IPS-20b (cell line): ENCODE measurements around the gene GNAT1.
"Not testable (repeated sequence)": the region's sequence is repeated elsewhere in the genome, so short reads cannot be mapped to it uniquely, and the experiment has no call there.

Experiments used
- H3K27ac ChIP-seq: one replicate; pipeline ENCODE4 v1.5.1; 2013; ENCODE audit warnings: low read length
- H3K27me3 ChIP-seq: 2 replicates; pipeline ENCODE4 v1.6.1; 2013; ENCODE audit warnings: mild to moderate bottlenecking, low read length, inconsistent platforms; ENCODE audit not compliant: insufficient read depth
- H3K36me3 ChIP-seq: 2 replicates; pipeline ENCODE4 v1.6.1; 2013; ENCODE audit warnings: low read depth, mild to moderate bottlenecking, inconsistent platforms, low read length, moderate library complexity; ENCODE audit not compliant: insufficient read depth
- H3K4me1 ChIP-seq: 2 replicates; pipeline ENCODE4 v1.6.1; 2013; ENCODE audit warnings: mild to moderate bottlenecking, control low read depth, inconsistent platforms, low read length, moderate library complexity; ENCODE audit not compliant: insufficient read depth
- H3K4me3 ChIP-seq: 2 replicates; pipeline ENCODE4 v1.5.1; 2013; ENCODE audit warnings: mild to moderate bottlenecking, low read length, inconsistent platforms
- H3K9ac ChIP-seq: 2 replicates; pipeline ENCODE4 v1.6.1; 2013; ENCODE audit warnings: low read depth, mild to moderate bottlenecking, inconsistent platforms, low read length, moderate library complexity
- H3K9me3 ChIP-seq: 2 replicates; pipeline ENCODE4 v1.6.1; 2013; ENCODE audit warnings: mild to moderate bottlenecking, low read depth, low read length, inconsistent platforms; ENCODE audit not compliant: insufficient read depth

The GNAT1 gene

GRCh38 chr3:50238549-50239026 lies 47.2 kb downstream of the GNAT1 start:
- Histone ChIP-seq H3K9ac (peak overlapping the region; percentile 83; the same call in 1 of the 2 replicates), H3K27ac (no peak overlapping the region), H3K27me3 (no peaks in the 10 kb centered on the region), H3K4me3 (peak overlapping the region; percentile 82), H3K9me3 (no peaks in the 10 kb centered on the region), H3K4me1 (peaks cover 49% of the 10 kb centered on the region), H3K36me3 (peaks cover 5% of the 10 kb centered on the region; the same call in 1 of the 2 replicates)

- no peaks in the 10 kb centered on the region for H3K27me3 ChIP-seq
- no peaks in the 10 kb centered on the region for H3K9me3 ChIP-seq
- H3K36me3 ChIP-seq, result peaks cover 11% of the 10 kb centered on the region
- H3K4me3 ChIP-seq, result no peak overlapping the region
- H3K4me1 ChIP-seq, result peaks cover 49% of the 10 kb centered on the region
- no peak overlapping the region for H3K27ac ChIP-seq
- H3K9ac ChIP-seq, result no peak overlapping the region
Observed at GRCh38 chr3:50239649-50240048, 48.2 kb downstream of the GNAT1 start.

DNA sequence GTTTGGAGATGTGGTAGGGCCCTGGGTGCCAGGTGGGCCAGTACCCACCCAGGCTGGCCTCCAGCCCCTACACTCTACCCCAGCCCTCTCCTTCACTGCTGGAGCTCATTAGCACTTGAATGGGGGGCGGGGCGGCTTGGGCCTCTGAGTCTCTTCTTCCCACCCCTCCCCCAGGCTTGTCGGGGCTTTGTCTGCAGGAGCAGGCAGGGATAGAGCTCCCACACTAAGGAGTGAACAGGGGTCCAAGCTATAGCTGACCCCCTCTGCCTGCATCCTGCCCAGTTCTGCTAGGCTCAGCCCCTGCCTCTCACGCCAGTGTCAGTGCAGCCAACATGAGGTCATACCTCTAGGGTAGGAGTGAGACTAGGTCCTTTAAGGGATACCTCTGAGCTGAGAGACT lies 49.8 kb downstream of the GNAT1 start:
- H3K36me3 ChIP-seq, result peaks cover 11% of the 10 kb centered on the region
- no peaks in the 10 kb centered on the region for H3K27me3 ChIP-seq
- H3K9ac ChIP-seq, result peak overlapping the region; percentile 81
- H3K27ac ChIP-seq, result peak overlapping the region; percentile 98
- peak overlapping the region; percentile 63 for H3K4me3 ChIP-seq
- peaks cover 57% of the 10 kb centered on the region for H3K4me1 ChIP-seq
- no peaks in the 10 kb centered on the region for H3K9me3 ChIP-seq

GRCh38 chr3:50241713-50242380 lies 50.4 kb downstream of the GNAT1 start:
- H3K36me3 ChIP-seq, result peaks cover 13% of the 10 kb centered on the region
- H3K9ac ChIP-seq, result peak overlapping the region; percentile 81; the same call in 1 of the 2 replicates
- H3K27me3 ChIP-seq, result no peaks in the 10 kb centered on the region
- H3K9me3 ChIP-seq, result no peaks in the 10 kb centered on the region
- H3K4me3 ChIP-seq, result peak overlapping the region; percentile 63; the same call in 1 of the 2 replicates
- peaks cover 63% of the 10 kb centered on the region for H3K4me1 ChIP-seq
- peak overlapping the region; percentile 98 for H3K27ac ChIP-seq

DNA sequence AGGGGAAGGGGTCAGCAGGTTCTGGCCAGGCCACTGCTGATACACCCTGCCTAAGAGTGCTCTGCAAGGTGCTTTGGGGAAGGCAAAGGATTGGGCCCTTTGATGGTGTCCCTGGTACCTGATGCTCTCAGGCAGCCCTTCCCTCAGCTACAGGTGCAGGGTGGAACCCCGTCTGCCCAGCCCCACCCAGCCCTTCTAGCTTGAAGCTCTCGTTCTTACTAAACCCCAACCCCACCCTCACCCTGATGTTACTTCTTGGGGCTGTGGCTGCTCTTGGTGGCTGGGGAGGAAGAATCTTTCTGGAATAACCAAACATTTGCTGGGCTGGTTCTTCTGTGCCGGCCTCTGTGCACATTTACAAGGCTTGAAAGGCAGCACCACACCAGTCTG lies 51.0 kb downstream of the GNAT1 start:
- no peak overlapping the region for H3K27ac ChIP-seq
- peak overlapping the region; percentile 81; the same call in 1 of the 2 replicates for H3K9ac ChIP-seq
- H3K9me3 ChIP-seq, result no peaks in the 10 kb centered on the region
- no peak overlapping the region for H3K4me3 ChIP-seq
- H3K27me3 ChIP-seq, result no peaks in the 10 kb centered on the region
- H3K36me3 ChIP-seq, result peaks cover 16% of the 10 kb centered on the region
- peaks cover 66% of the 10 kb centered on the region for H3K4me1 ChIP-seq

- no peaks in the 10 kb centered on the region for H3K9me3 ChIP-seq
- H3K27ac ChIP-seq, result peak overlapping the region; percentile 28
- no peaks in the 10 kb centered on the region for H3K27me3 ChIP-seq
- H3K9ac ChIP-seq, result peak overlapping the region; percentile 81; the same call in 1 of the 2 replicates
- H3K36me3 ChIP-seq, result peaks cover 16% of the 10 kb centered on the region
- H3K4me3 ChIP-seq, result no peak overlapping the region
- peaks cover 65% of the 10 kb centered on the region for H3K4me1 ChIP-seq
Observed at GRCh38 chr3:50242851-50243542, 51.6 kb downstream of the GNAT1 start.

GRCh38 chr3:50243543-50243895 lies 52.1 kb downstream of the GNAT1 start:
- Histone ChIP-seq H3K9ac (no peak overlapping the region), H3K9me3 (no peaks in the 10 kb centered on the region), H3K36me3 (peaks cover 16% of the 10 kb centered on the region), H3K27ac (peak overlapping the region; percentile 28), H3K4me1 (peaks cover 60% of the 10 kb centered on the region), H3K27me3 (no peaks in the 10 kb centered on the region), H3K4me3 (no peak overlapping the region)

GRCh38 chr3:50244813-50245212 lies 53.4 kb downstream of the GNAT1 start:
- H3K9me3 ChIP-seq, H3K9ac ChIP-seq, H3K27ac ChIP-seq, H3K27me3 ChIP-seq, H3K4me3 ChIP-seq: not testable (repeated sequence)
- peaks cover 16% of the 10 kb centered on the region for H3K36me3 ChIP-seq
- peaks cover 49% of the 10 kb centered on the region for H3K4me1 ChIP-seq

- Histone ChIP-seq H3K36me3 (peaks cover 11% of the 10 kb centered on the region), H3K9me3 (no peaks in the 10 kb centered on the region), H3K27me3 (no peaks in the 10 kb centered on the region), H3K4me1 (peaks cover 44% of the 10 kb centered on the region), H3K9ac (peak overlapping the region; percentile 78; the same call in 1 of the 2 replicates), H3K27ac (peak overlapping the region; percentile 71), H3K4me3 (peak overlapping the region; percentile 45; the same call in 1 of the 2 replicates)
Observed at GRCh38 chr3:50245251-50245745, 53.9 kb downstream of the GNAT1 start.

- H3K9me3 ChIP-seq, result no peaks in the 10 kb centered on the region
- peak overlapping the region; percentile 89 for H3K27ac ChIP-seq
- peaks cover 40% of the 10 kb centered on the region for H3K4me1 ChIP-seq
- H3K27me3 ChIP-seq, result no peaks in the 10 kb centered on the region
- H3K4me3 ChIP-seq, result peak overlapping the region; percentile 45; the same call in 1 of the 2 replicates
- H3K36me3 ChIP-seq, result peaks cover 10% of the 10 kb centered on the region
- peak overlapping the region; percentile 78; the same call in 1 of the 2 replicates for H3K9ac ChIP-seq
Observed at GRCh38 chr3:50245831-50246516, 54.6 kb downstream of the GNAT1 start.

GRCh38 chr3:50246517-50246954 lies 55.1 kb downstream of the GNAT1 start:
- Histone ChIP-seq H3K4me3 (peak overlapping the region; percentile 23; the same call in 1 of the 2 replicates), H3K27me3 (no peaks in the 10 kb centered on the region), H3K36me3 (peaks cover 10% of the 10 kb centered on the region)

More at GRCh38 chr3:50246517-50246954, 55.1 kb downstream of the GNAT1 start:
- Histone ChIP-seq H3K9me3 (no peaks in the 10 kb centered on the region), H3K27ac (peak overlapping the region; percentile 89), H3K9ac (peak overlapping the region; percentile 78; the same call in 1 of the 2 replicates), H3K4me1 (peaks cover 36% of the 10 kb centered on the region)
